ENCODE results near the gene NRXN2.

GRCh38 chr11:64766881-64767280 lies 43.9 kb upstream of the NRXN2 start:
- no peak for TF ChIP-seq CTCF (IDR thresholded peaks at IDR 0.05; ENCODE audit: low read length)
- no peak for TF ChIP-seq EZH2 (IDR thresholded peaks at IDR 0.05; ENCODE audit: borderline replicate concordance, low read length)
